HG02943 (cell line): Measurements from ENCODE around the gene PKP2.
"Not testable (repeated sequence)": the region's sequence is repeated elsewhere in the genome, so short reads cannot be mapped to it uniquely, and the experiment has no call there.

ENCODE experiments used
- ATAC-seq: cut with Tn5 transposase; IDR thresholded peaks from one replicate; pipeline ENCODE4 v1.9.1; 2021; ENCODE audit warnings: mild to moderate bottlenecking, low read depth, moderate library complexity; ENCODE audit not compliant: unreplicated experiment

Gene PKP2

DNA sequence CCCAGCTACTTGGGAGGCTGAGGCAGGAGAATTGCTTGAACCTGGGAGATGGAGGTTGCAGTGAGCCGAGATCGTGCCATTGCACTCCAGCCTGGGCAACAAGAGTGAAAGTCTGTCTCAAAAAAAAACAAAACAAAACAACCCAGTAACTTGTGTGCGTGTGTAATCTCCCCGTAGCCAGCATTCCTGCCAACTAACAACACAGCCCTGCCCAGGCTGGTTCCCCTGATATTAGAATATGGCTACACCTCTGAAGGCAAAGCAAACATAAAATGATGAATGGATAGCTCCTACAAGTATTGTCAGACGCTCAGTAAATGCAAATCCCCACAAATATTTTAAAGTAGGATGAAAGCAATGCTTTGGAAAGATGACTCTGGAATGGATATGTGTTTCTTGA, 24.2 kb downstream of the PKP2 start:
- not testable (repeated sequence) for ATAC-seq

DNA sequence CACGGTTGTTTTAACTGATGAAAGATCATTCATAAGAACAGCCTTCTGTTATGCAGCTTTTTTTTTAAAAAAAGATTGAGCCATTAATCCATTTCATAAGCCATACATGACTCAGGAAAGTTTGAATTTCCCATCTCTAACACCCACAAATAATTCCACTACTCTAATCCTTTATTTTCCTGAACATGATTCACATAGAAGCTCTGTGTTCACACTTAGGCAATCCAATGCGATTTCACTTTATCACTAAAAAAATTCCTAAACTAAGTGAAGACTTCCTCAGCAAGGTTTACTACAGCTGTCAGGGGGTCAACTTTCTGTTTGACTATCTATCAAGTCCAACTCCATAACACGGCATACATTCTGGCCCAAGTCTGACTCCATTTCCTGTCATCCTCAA, 25.9 kb downstream of the PKP2 start:
- ATAC-seq, result no peak

DNA sequence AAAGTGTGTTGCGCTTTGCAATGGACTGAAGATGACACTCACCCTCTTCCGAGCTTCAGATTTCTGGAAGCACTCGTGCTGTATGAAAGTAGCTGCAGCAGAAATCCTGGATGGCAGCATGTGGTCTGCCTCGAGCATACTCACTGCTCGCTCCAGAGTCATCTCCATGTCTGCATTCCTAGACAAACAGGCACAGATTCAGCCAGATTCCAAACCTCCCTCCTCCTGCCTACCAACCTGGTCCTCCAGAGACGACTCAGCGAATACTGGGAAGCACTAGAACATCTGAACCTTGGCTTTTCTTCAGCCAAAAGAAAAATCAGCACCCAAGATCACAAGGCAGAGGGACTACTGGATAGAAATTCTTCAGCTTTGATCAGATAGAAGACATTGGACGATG, 27.7 kb downstream of the PKP2 start:
- ATAC-seq, result no peak

GRCh38 chr12:32864731-32865130, 31.8 kb downstream of the PKP2 start:
- no peak for ATAC-seq

- ATAC-seq, result no peak
Observed at GRCh38 chr12:32863128-32863527, 33.4 kb downstream of the PKP2 start.

DNA sequence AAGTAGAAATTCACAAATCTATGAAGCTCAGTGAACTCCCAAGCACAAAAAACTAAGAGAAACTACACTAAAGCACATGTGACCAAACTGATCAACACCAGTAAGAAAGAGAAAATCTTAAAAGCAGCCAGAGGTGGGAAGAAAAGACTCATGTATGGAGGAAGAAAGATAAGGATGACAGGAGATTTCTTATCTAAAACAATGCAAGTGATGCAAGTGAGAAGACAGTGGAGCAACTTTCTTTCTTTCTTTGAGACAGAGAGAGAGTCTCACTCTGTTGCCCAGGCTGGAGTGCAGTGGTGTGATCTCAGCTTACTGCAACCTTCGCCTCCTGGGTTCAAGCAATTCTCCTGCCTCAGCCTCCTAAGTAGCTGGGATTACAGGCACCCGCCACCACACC, 34.9 kb downstream of the PKP2 start:
- ATAC-seq, result not testable (repeated sequence)

GRCh38 chr12:32860192-32860591, 36.4 kb downstream of the PKP2 start:
- ATAC-seq, result no peak

GRCh38 chr12:32859389-32859788, 37.2 kb downstream of the PKP2 start:
- no peak for ATAC-seq

GRCh38 chr12:32854716-32855115, 41.9 kb downstream of the PKP2 start:
- no peak for ATAC-seq

DNA sequence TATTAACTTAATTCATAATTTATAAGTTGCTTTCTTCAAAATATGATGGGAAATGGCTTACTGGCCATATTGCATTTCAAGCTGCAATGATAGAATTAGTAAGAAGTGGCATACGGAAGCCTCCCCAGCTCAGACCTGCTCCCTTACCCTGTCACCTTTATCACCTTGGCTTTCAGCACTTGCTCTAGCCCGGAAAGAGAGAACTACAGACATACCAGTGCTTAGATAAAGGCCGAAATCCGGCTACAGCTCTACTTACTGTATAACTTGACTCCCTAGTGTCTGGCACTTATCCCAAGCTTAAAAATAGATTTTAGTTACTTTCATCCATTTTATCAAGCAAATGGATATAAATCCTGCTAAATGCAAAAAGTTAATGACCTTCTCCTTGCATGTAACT, 42.5 kb downstream of the PKP2 start:
- no peak for ATAC-seq

DNA sequence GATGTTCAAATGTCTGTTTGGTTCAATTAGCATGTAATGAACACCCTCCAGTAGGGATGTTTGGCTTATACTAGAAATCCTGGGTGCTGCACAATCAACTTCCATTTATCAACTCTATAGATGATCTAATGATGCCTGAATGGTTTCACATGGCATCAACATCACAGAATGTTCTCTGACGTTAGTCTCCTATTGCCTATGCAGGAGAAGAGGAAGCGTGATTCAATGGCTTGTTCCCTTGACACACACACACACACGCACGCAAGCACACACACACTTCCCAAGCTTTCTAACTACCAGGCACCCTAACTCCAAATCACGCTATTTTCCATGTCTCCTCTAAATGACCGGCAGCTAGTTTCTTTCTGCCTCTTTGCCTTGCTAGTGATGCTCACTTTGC, 49.3 kb downstream of the PKP2 start:
- no peak for ATAC-seq

GRCh38 chr12:32846053-32846452, 50.5 kb downstream of the PKP2 start:
- ATAC-seq, result no peak

GRCh38 chr12:32843528-32844095, 53.0 kb downstream of the PKP2 start:
- ATAC-seq, result no peak

GRCh38 chr12:32841061-32841460, 55.5 kb downstream of the PKP2 start:
- ATAC-seq, result no peak

DNA sequence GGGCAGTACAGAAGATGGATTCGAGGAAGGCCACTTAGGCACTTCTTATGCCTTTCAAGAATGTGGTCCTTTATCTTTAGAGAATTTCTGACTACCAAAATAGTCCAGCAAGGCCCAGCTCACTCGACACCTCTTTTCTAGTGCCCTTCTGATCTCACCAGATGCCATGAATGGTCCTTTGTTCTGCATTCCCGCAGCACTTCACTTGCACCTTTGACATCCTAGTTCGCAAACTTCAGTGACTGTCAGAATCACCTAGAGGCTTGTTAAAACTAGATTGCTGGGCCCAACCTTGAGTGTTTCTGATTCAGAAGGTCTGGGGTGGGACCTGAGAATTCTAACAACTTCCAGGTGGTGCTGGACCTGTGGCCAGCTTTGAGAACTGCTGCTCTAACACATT, 56.7 kb downstream of the PKP2 start:
- no peak for ATAC-seq

DNA sequence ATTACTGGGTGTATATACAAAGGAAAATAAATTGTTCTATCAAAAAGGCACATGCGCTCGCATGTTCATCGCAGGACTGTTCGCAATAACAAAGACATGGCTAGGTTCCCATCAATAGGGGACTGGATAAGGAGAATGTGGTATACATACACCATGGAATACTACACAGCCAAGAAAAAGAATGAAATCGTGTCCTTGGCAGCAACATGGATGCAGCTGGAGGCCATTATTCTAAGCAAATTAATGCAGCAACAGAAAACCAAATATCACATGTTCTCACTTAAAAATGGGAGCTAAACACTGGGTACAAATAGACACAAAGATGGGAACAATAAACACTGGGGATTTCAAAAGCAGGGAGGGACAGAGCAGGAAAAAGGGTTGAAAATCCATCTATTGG, 58.6 kb downstream of the PKP2 start:
- ATAC-seq, result no peak

GRCh38 chr12:32836710-32837109, 59.9 kb downstream of the PKP2 start:
- no peak for ATAC-seq

DNA sequence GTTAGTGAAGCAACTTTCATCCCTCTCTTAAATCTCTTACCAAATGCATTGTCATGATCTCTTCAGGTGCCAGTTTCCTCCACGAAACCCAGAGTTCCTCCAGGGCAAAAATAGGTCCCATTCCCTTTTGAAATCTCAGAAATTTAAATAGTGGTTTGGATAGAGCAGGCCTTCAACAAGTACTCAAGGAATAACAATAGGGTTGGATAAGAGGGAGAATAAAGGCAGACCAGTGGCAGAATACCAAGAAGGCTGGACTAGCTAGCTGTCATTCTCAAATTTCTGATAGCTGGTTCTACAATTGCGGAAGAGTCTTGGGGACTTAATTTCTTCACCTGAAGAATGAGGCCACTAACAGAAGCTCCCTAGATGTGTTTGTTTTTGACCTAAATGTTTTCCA, 62.5 kb downstream of the PKP2 start:
- no peak for ATAC-seq

GRCh38 chr12:32828552-32828951, 68.0 kb downstream of the PKP2 start:
- ATAC-seq, result no peak

GRCh38 chr12:32828120-32828519, 68.5 kb downstream of the PKP2 start:
- no peak for ATAC-seq

GRCh38 chr12:32826807-32827412, 69.7 kb downstream of the PKP2 start:
- no peak for ATAC-seq

DNA sequence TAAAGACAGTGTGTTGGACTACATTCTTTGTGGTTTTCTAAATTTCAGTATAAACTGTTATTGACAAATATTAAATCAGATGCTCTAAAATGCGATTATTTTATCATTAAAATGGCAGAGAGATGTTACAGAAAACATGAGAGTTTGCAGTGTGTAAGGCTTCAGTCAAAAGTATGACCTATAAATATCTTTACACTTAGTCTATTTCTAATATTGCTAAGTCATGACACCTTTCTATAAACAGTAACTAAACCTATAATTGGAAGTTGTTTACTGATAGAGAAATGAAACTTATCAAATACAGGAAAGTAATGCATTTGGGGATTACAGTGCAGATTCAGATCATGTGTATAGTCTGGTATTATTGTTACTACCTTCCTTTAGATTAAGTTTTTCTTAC, 72.0 kb downstream of the PKP2 start:
- ATAC-seq, result no peak

DNA sequence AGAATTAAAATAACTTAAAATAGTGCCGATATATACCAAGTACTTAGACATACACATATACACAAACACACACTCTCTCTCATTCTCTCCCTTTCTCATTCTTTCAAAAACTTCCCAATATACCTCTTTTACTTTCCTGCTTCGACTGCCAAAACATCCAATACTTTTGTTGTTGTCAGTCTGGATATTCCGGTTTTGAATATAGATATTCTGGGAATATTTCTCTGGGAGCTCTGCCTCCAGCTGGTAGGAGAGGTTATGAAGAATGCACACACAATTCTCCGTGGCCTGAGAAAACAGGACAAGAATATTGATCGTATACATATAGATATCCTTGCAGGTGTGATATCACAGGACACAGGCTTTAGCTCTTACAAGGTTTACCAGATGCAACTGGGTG, 74.2 kb downstream of the PKP2 start:
- no peak for ATAC-seq
